HG02970 (cell line): ENCODE results near the gene ZBTB49.

Experiments used
- ATAC-seq: cut with Tn5 transposase; IDR thresholded peaks from one replicate; pipeline ENCODE4 v1.9.1; 2021; ENCODE audit warnings: mild to moderate bottlenecking, moderate library complexity, moderate number of reproducible peaks; ENCODE audit not compliant: unreplicated experiment, low FRiP score

Gene ZBTB49

DNA sequence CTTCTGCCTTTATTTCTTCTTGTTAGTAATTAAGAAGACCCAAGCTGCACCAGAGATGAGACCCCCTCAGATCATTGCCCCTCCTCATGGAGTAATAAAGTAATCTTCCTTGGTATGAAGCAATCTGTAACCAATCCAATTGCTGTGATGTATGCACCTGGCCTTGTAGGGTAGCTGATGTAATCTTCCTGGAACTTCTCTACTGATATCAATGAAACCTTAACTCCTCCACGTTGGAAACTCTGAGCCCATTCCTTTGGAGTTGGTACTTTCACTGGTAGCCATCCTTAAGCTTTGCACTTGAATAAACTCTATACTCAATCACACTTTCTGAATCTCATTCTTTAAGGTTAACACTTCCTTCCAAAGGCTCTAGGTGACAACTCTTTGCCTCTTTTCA is 65.3 kb downstream of the ZBTB49 start:
- no peak for ATAC-seq

DNA sequence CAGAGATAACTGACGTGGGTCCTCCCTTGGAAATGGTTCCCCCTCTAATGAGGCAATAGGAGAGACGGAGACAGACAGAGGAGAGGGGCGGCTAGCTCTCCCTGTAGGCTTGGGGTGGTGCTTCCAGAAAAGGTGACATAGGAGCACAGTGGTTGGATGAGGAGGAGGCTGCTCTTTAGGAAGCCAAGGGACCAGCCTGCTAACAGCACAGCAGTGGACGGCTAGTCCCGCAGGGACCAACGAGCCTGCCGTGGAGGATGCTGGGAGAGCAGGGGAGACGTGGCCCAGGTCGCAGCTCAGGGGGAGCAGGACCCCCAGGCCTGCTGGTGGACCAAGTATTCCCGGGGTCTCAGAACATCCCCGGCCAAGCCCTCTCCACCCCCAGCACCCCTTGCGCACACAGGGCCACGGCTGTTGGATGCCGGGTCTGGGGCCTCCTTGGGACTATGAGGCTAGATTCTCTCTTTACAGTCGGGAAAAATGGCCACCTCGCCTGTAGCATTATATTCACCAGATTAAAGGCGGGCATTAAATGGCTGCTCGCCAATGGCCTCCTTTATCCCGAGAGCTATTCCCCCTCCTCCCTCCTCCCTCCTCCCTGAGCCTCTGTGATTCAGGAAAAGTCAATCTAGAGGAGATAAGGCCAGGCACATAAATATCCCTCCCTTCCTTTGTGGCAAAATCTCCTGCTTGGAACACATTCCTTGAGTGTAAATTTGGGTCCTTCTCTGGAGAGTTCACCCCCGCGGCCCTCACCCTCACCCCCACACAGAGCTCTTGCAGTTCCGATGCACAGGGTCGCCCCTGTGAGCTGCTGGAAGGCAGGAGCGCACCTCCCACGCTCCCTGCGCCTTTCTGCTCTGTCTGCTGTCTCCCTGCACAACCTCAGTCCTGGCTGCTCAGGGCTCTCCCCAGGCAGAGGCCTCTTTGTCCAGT is 66.3 kb downstream of the ZBTB49 start:
- no peak for ATAC-seq

DNA sequence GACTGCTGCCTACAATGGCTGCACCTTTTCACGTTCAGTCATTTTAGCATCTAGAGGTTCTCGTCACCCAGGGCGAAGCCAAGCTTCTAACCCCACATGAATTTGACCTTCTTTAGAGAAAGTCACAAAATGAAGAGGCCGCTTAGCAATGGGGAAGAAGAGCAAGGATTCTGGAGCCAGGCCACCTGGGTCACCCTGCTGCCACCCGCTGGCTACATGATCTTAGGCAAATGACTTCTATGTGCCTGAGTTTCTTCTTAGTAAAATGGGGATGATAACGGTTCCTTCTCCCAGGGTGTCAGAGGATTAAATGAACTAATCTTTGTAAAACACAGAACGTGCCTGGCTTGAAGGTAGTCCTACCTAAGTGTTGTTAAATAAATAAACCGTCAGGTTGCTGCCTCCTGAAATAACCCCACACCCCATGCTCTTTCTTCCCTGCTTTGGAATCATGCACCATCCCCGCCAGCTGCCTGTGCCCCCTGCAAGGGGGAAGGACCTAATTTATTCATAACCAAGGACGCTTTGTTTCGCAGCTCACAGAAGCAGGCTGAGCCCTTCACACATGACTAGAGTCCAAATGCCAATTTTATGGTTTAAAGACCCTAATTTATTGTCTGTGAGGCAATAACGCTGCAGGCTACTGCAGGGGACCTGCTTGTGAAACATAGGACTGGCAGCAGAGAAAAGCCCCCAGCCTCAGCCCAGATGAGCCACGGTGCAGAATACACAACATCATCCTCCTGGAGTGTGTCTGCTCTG is 68.2 kb downstream of the ZBTB49 start:
- ATAC-seq: no peak

DNA sequence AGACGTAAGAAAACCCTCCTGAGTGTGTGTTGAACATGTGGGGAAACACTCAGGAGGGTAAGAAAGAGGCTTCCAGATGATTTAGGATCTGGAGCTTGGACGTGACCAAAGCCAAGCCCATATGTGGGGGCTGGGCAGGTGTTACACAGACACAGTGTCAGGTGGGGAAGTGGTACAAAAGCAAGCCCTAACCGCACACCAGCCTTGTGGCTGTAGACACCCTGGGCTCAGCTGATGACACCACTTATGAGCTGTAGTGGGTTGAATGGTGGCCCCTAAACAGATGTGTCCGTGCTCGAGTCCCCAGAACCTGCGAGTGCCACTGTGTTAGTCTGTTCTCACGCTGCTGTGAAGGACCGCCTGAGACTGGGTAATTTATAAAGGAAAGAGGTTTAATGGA is 71.8 kb downstream of the ZBTB49 start:
- no peak for ATAC-seq

DNA sequence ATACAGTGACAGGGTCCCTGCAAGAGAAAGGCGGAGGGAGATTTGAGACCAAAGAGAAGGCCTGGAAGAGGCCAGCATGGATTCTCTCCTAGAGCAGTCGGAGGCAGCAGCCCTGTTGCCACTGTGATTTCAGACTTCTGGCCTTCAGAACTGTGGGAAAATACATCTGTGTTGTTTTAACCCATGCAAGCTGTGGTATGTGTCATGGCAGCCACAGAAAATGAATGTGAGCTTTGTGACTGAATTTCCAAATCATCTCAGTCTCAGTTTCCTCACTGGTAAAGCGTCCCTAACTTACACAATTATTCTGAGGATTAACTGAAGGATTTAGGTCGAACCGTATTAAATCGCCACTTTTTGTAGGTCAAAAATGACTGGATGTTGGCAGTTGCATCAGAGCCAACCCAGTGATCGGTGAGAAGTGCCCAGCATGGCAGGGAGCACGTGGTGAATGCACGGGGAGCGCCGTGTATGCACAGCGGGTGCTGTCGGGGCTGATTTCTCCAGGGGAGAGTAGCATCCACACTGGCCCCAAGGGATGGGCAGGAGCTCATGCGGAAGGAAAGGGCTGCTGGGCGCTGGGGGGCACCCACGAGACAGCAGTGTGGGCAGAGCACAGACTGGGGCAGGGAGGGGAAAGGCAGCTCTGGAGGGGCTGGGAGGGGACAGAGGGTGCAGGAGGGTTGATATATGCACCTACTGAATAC is 73.1 kb downstream of the ZBTB49 start:
- ATAC-seq: no peak

DNA sequence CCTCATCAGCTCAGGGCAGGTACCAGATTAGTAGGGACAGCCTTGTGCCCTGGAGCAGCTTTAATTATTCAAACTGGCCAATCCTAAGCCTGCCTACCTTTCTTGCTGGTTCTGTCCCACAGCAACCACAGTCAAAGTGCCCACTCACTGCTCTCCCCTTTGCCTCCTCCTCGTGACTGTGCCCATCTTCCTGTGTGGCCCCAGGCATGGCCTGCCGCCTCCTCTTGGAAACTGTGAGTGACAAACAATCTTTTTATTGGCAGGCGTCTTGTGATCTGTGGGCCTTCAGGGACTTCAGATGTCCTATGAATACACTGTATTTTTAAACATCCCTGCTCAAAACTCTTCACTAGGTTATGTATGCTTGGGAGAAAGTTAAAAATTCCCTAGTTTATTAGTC is 74.0 kb downstream of the ZBTB49 start:
- ATAC-seq: no peak

DNA sequence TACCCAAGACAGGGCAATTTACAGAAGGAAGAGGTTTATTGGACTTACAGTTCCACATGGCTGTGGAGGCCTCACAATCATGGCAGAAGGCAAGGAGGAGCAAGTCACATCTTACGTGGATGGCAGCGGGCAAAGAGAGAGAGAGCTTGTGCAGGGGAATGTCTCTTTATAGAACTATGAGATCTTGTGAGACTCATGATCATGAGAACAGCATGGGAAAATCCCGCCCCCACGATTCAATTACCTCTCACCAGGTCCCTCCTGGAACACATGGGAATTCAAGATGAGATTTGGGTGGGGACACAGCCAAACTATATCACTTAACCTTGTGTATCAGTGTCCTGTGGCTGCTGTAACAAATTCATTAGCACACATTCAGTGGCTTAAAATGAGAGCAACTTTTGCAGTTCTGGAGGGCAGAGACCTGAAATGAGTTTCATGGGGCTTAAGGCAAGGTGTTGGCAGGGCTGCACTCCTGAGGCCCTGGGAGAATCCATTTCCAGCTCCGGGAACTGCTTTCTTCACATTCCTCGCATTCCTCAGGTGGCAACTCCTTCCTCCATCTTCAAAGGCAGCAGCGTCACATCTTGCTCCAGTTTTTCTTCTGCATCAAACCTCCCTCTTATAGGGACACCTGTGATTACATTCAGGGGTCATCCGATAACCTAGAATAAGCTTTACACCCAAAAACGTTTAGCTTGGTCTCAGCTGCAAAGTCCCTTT is 74.6 kb downstream of the ZBTB49 start:
- no peak for ATAC-seq

DNA sequence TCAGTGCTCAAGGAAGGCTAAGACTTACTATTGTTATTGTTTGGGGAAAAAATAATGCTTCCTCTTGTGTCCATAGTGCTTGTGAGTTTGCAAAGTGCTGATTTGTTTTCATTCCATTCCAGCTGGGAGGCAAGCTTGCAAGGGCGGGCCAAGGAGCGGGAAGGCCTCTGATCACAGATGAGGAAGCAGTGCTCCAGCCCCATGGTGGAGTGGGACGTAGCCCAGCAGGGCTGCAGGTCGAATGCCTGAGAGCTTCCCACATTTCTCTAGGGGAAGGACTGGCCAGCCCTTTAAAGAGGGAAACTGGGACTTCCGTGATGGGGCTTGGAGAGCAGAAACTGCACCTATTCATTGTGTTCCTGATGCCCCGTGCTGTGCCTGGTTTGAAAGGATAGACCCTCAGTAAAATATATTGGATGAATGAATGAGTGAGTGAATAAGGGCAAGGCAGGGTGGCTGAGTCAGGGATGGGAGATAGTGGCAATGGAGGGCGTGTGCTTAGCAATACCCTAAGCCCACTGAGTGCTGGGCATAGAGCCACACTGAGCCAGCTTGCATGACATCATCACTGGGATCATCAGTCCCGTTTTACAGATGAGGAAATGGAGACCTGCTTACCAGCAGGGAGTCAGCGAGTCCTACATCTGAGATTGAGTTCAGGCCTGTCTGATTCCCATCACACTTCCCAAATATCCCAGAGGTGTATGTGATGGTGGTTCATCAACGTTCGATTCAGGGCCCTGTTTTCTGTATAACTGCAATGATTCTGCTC is 78.9 kb downstream of the ZBTB49 start:
- no peak for ATAC-seq
